ENCODE measurements around the gene SLCO4A1.
A peak's percentile ranks its signal among the peaks of the same experiment; 100 is the strongest.

The SLCO4A1 gene

DNA sequence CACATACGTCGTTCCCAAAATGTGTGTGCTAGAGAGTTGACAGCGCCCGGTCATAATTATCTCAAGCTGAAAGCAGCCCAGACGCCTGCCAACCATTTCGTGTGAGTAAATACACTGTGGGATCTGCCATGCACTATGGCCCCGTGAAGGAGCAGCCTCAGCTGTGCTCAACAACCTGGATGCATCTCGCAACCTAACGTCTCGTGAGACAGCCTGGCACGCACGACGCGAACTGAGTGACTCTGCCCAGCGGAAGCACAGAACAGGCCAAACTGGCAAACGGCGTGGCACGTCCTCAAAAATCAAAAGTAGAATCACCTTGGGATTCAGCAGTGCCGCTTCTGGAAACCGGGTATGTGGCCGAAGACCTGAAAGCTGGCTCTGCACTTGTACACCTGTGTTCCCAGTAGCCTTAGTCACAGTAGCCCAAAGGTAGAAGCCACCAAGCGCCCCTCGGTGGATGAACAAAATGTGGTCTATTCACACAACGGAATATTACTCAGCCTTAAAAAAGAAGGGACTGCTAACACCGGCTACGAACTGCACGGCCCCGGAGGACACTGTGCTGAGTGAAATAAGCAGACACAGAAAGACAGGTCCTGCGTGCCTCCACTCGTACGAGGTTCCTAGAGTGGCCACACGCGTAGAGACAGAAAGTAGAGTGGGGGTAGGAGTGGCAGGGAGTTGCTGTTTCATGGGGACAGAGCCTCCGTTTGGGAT lies 27.2 kb upstream of the SLCO4A1 start:
- H3K27ac ChIP-seq (ENCODE audit: low read depth, low read length), result no peak overlapping the region
- no peak overlapping the region for H3K4me3 ChIP-seq (ENCODE audit: low read depth in 1 of 5, low read length in 5 of 5)
- peaks cover 0 to 18% (median 6%) of the 10 kb centered on the region in 5 donors for H3K27me3 ChIP-seq (ENCODE audit: control insufficient read depth in 5 of 5, insufficient read depth in 4 of 5, low read length in 5 of 5)
- no peak overlapping the region for H3K9ac ChIP-seq (ENCODE audit: low read length in 5 of 5)
- peaks cover 0 to 29% (median 18%) of the 10 kb centered on the region in 5 donors for H3K4me1 ChIP-seq (ENCODE audit: control insufficient read depth in 5 of 5, insufficient read depth in 5 of 5, low read length in 5 of 5)
- H3K36me3 ChIP-seq (ENCODE audit: control insufficient read depth in 5 of 5, insufficient read depth in 5 of 5, low read length in 5 of 5), result no peaks in the 10 kb centered on the region
- H3K9me3 ChIP-seq (ENCODE audit: control insufficient read depth in 5 of 5, low read length in 5 of 5), result peaks cover 0 to 7% (median 6%) of the 10 kb centered on the region in 5 donors

DNA sequence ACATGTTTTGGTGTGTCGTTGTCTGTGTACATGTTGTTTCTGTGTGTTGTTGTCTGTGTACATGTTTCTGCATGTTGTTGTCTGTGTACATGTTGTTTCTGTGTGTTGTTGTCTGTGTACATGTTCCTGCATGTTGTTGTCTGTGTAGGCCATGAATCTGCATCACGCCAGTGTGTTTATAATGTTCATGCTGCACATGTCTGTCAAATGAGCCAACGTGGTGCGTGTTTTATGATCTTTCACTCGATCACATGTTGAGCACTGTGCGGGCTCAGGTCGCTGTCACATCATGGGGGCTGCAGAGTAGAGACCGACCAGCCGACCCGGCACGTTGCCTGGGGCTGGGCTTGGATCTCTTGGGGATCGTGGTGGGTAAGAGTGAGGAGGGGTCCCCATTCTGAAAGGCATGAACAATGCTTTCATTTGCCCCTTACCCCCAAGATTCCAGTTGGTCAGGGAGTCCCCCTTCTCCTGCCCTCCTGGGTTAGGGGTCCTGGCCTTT lies 26.5 kb upstream of the SLCO4A1 start:
- Histone ChIP-seq H3K4me1 (ENCODE audit: control insufficient read depth in 5 of 5, insufficient read depth in 5 of 5, low read length in 5 of 5) (peaks cover 0 to 29% (median 18%) of the 10 kb centered on the region in 5 donors), H3K9ac (ENCODE audit: low read length in 5 of 5) (no peak overlapping the region), H3K9me3 (ENCODE audit: control insufficient read depth in 5 of 5, low read length in 5 of 5) (peaks cover 0 to 6% (median 5%) of the 10 kb centered on the region in 5 donors), H3K36me3 (ENCODE audit: control insufficient read depth in 5 of 5, insufficient read depth in 5 of 5, low read length in 5 of 5) (no peaks in the 10 kb centered on the region), H3K27ac (ENCODE audit: low read depth, low read length) (no peak overlapping the region), H3K4me3 (ENCODE audit: low read depth in 1 of 5, low read length in 5 of 5) (no peak overlapping the region), H3K27me3 (ENCODE audit: control insufficient read depth in 5 of 5, insufficient read depth in 4 of 5, low read length in 5 of 5) (peaks cover 0 to 18% (median 4%) of the 10 kb centered on the region in 5 donors)

DNA sequence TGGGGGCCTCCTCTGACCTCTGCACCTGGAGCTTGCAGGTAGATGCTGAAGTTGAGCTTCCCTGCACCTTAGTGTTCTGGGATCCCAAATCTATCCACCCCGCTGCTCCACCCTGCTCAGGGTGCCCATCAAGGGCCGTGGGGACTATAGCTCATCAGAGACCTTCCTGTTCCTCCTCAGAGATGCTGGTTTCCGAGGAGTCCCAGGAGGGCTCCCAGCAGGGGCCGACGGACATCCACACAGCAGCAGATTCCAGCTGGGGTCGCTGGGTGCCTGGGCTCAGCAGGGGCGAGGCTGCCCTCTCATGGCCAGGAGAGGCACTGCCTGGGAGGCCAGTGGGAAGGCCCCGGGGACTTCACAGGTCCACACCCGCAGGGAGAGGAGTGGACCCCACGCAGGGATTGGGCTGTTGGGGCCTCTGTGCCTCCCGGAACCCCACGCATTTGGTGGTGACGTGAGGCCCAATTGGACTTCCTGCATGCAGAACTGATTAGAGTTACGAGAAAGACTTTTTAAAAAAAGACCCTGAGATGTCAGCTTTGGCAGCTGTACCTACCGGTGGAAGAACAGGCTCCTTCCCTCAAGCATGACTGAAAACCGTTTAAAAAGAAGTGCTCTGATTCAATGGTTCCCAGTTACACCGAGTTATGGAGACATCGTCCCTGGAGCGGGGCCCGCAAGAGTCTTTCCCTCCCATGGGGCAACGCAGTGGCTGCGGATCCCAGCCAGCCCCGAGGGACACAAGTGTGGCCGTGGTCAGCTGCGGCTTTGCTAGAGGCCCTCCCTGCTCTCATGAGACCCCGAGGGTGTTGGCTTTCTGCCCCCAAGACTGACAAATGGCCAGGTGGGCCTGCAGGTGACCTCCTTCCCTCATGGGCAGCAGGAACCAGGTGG lies 25.3 kb upstream of the SLCO4A1 start:
- no peaks in the 10 kb centered on the region for H3K36me3 ChIP-seq (ENCODE audit: control insufficient read depth in 5 of 5, insufficient read depth in 5 of 5, low read length in 5 of 5)
- H3K9me3 ChIP-seq (ENCODE audit: control insufficient read depth in 5 of 5, low read length in 5 of 5), result no peaks in the 10 kb centered on the region
- no peak overlapping the region for H3K4me3 ChIP-seq (ENCODE audit: low read depth in 1 of 5, low read length in 5 of 5)
- peaks cover 0 to 33% (median 18%) of the 10 kb centered on the region in 5 donors for H3K4me1 ChIP-seq (ENCODE audit: control insufficient read depth in 5 of 5, insufficient read depth in 5 of 5, low read length in 5 of 5)
- peak overlapping the region; percentile 77 for H3K27ac ChIP-seq (ENCODE audit: low read depth, low read length)
- peak overlapping the region in 4 of 5 donors; percentile 13 to 56 (median 36) for H3K9ac ChIP-seq (ENCODE audit: low read length in 5 of 5)
- H3K27me3 ChIP-seq (ENCODE audit: control insufficient read depth in 5 of 5, insufficient read depth in 4 of 5, low read length in 5 of 5), result peaks cover 0 to 17% (median 3%) of the 10 kb centered on the region in 5 donors

DNA sequence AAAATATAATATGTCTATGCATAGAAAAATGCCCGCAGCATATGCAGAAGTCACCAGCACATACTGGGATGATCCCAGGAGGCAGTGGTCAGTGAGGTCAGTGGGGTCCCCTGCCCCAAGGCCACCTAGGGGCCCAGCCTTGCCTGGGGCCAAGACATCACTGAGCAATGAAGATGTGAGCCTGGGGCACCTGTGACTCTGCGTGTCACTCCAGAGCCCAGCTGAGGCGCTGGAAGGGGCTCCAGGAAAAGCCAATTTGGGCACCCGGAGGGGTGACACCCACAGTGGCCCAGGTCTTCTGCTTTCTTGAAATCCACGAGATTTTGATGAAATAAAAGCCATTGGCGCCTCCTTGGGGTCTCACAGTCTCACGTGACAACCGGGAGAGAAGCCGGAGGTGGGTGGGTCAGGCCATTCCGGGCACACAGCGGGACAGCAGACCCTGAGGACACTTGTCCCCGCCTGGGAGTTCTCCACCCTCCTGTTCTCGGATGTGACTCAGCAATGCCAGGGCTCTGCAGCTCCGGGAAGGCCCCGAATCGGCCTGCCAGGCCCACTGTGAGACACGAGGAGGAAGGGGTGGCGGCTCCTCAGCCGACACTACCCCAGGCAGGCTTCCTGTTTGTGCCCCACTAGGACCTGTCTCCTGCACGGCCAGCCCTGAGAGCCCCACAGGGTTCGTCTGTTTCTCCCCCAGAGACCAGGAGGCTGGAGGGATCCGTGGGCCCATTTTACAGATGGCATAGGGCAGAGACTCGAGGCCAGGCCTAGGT lies 24.4 kb upstream of the SLCO4A1 start:
- no peaks in the 10 kb centered on the region for H3K9me3 ChIP-seq (ENCODE audit: control insufficient read depth in 5 of 5, low read length in 5 of 5)
- peak overlapping the region; percentile 77 for H3K27ac ChIP-seq (ENCODE audit: low read depth, low read length)
- H3K4me3 ChIP-seq (ENCODE audit: low read depth in 1 of 5, low read length in 5 of 5), result peak overlapping the region in 1 of 5 donors; percentile 31
- no peaks in the 10 kb centered on the region for H3K36me3 ChIP-seq (ENCODE audit: control insufficient read depth in 5 of 5, insufficient read depth in 5 of 5, low read length in 5 of 5)
- peak overlapping the region in 3 of 5 donors; percentile 13 to 56 (median 48) for H3K9ac ChIP-seq (ENCODE audit: low read length in 5 of 5)
- peaks cover 0 to 17% (median 3%) of the 10 kb centered on the region in 5 donors for H3K27me3 ChIP-seq (ENCODE audit: control insufficient read depth in 5 of 5, insufficient read depth in 4 of 5, low read length in 5 of 5)
- peaks cover under 1 to 40% (median 23%) of the 10 kb centered on the region in 5 donors for H3K4me1 ChIP-seq (ENCODE audit: control insufficient read depth in 5 of 5, insufficient read depth in 5 of 5, low read length in 5 of 5)

DNA sequence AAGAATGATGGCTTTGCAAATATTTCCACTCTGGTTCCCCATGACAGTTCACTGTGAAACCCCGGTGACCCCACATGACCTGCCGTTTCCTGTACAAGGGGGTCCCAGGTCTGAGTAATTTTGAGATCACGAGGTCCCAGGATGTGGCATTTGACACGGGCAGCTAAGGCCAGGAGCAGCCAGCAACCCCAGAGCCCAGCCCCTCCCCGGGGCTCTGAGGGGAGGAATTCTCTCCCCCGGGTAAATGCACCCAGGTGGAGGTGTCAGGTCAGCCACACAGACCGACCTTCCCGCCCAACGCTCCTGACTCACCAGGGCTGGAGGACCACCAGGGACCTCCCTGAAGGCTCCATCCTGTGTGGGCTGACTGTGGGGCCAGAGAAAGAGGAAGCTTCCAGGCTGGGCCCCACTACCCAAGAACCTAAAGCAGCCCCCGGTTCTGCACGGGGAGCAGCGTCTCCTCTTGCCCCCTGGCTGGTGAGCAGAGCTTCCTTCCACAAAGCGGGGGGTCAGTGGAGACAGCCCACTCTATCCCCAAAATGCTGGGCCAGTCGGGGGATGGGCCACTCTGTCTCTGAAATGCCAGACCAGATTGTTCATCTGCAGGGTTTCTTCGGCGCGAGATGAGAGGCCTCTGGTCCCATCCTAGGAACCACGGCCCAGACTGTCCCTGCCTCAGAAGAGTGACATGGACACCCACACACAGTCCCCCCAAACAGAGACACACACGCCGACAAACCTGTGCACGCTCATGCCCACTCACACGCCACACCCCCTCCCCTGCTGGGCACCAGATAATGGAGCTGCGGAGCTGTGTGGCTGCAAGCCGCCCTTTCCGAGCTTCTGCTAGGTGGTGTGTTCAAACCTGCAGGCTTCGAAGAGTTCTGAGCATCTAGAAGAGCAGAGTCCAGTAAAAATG lies 23.4 kb upstream of the SLCO4A1 start:
- H3K27ac ChIP-seq (ENCODE audit: low read depth, low read length), result peak overlapping the region; percentile 77
- H3K27me3 ChIP-seq (ENCODE audit: control insufficient read depth in 5 of 5, insufficient read depth in 4 of 5, low read length in 5 of 5), result peaks cover 0 to 17% (median 3%) of the 10 kb centered on the region in 5 donors
- no peak overlapping the region for H3K4me3 ChIP-seq (ENCODE audit: low read depth in 1 of 5, low read length in 5 of 5)
- no peaks in the 10 kb centered on the region for H3K9me3 ChIP-seq (ENCODE audit: control insufficient read depth in 5 of 5, low read length in 5 of 5)
- peaks cover 7 to 49% (median 33%) of the 10 kb centered on the region in 5 donors for H3K4me1 ChIP-seq (ENCODE audit: control insufficient read depth in 5 of 5, insufficient read depth in 5 of 5, low read length in 5 of 5)
- no peaks in the 10 kb centered on the region for H3K36me3 ChIP-seq (ENCODE audit: control insufficient read depth in 5 of 5, insufficient read depth in 5 of 5, low read length in 5 of 5)
- peak overlapping the region in 2 of 5 donors; percentile 5 to 23 for H3K9ac ChIP-seq (ENCODE audit: low read length in 5 of 5)

DNA sequence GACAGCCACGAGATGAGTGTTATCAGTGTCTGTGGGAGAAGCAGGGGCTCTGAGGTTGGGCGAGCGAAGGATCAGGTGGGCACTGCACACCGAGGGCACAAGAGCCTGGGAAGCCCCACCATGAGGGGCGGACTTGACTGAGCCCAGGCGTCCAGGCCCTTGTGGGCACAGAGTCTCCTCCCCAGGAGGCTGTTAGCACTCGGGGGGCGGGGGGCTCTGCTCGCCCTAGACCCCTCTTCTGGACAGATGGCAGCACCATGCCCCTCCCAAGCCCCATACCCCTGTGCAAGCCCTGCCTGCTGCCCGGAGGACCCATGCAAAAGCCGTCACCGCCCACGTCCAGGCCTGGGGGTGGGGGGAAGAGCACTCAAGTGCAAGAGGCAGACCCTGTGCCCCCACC lies 21.7 kb upstream of the SLCO4A1 start:
- H3K4me3 ChIP-seq (ENCODE audit: low read depth in 1 of 5, low read length in 5 of 5), result no peak overlapping the region
- no peaks in the 10 kb centered on the region for H3K9me3 ChIP-seq (ENCODE audit: control insufficient read depth in 5 of 5, low read length in 5 of 5)
- no peak overlapping the region for H3K27ac ChIP-seq (ENCODE audit: low read depth, low read length)
- H3K4me1 ChIP-seq (ENCODE audit: control insufficient read depth in 5 of 5, insufficient read depth in 5 of 5, low read length in 5 of 5), result peaks cover 9 to 66% (median 47%) of the 10 kb centered on the region in 5 donors
- no peaks in the 10 kb centered on the region for H3K36me3 ChIP-seq (ENCODE audit: control insufficient read depth in 5 of 5, insufficient read depth in 5 of 5, low read length in 5 of 5)
- peaks cover 0 to 16% (median 3%) of the 10 kb centered on the region in 5 donors for H3K27me3 ChIP-seq (ENCODE audit: control insufficient read depth in 5 of 5, insufficient read depth in 4 of 5, low read length in 5 of 5)
- H3K9ac ChIP-seq (ENCODE audit: low read length in 5 of 5), result no peak overlapping the region

DNA sequence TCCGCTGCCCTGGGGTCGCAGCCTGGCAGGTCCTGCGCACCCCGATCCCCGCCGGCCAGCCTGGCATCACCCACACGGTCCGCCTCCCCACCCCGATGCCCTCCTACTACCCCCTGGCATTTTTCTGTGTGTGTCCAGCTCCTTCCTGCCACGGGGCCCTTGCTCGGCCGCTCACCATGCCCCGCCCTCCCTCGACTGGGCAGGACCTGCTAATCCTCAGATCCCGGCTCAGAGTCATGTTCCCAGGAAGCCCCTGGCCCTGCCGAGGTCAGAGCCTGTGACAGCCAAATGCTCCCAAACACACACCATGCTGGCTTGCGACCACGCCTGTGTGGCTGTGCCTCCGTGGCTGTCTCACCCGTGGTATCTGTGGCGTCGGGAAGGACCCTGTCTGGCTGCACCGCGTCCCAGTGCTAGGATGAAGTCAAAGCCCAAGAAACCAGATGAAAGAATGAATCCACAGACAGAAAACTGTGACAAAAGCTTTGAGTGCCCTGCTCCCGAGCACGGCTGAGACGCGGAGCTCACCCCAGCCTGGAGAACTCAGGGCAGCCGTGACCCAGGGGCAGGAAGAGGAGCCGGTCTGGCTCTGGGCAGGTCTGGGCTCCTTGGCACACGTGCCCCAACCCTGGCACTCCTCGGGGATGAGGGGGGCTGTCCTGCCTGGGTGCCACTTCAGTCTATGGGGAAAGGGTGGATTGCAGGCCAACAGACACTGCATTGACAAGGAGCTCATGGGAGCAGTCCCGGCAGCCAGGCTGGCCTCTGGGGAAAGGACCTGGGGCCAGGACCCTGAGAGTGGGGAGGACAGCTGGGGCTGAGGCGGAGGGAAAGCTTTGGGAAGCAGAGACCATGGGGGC lies 20.8 kb upstream of the SLCO4A1 start:
- Histone ChIP-seq H3K4me1 (ENCODE audit: control insufficient read depth in 5 of 5, insufficient read depth in 5 of 5, low read length in 5 of 5) (peaks cover 9 to 73% (median 47%) of the 10 kb centered on the region in 5 donors), H3K9me3 (ENCODE audit: control insufficient read depth in 5 of 5, low read length in 5 of 5) (no peaks in the 10 kb centered on the region), H3K4me3 (ENCODE audit: low read depth in 1 of 5, low read length in 5 of 5) (no peak overlapping the region), H3K36me3 (ENCODE audit: control insufficient read depth in 5 of 5, insufficient read depth in 5 of 5, low read length in 5 of 5) (no peaks in the 10 kb centered on the region), H3K27me3 (ENCODE audit: control insufficient read depth in 5 of 5, insufficient read depth in 4 of 5, low read length in 5 of 5) (peaks cover 0 to 13% (median 3%) of the 10 kb centered on the region in 5 donors), H3K27ac (ENCODE audit: low read depth, low read length) (peak overlapping the region; percentile 87), H3K9ac (ENCODE audit: low read length in 5 of 5) (no peak overlapping the region)

DNA sequence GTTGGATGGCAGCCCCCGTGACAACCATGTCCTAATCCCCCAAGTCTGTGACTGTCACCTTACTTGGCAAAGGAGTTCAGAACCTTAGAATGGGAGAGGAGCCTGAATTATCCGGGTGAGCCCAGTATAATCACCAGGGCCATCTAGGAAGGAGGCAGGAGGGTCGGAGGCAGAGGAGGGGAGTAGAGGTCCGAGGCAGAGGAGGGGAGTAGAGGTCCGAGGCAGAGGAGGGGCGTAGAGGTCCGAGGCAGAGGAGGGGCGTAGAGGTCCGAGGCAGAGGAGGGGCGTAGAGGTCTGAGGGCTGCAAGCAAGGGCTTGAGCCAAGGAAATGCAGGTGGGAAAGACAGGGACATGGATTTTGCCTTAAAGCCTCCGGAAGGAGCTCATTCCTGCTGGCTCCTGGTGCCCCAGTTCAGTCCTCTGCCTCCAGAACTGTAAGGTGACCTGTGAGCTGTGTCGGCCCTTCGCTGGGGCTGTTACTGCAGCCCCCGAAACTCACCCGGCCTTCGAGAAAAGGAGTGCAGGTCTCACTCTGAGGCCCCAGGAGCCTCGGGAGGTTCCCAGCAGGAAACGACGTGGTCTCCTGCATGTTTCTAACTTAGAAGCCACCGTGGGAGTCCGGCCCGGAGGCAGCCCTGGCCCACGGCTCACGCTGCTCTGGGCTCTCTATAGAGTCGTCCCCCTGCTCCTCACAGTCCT lies 20.0 kb upstream of the SLCO4A1 start:
- peak overlapping the region in 2 of 5 donors; percentile 69 to 80 for H3K9ac ChIP-seq (ENCODE audit: low read length in 5 of 5)
- H3K27me3 ChIP-seq (ENCODE audit: control insufficient read depth in 5 of 5, insufficient read depth in 4 of 5, low read length in 5 of 5), result peaks cover 0 to 13% (median 3%) of the 10 kb centered on the region in 5 donors
- no peaks in the 10 kb centered on the region for H3K9me3 ChIP-seq (ENCODE audit: control insufficient read depth in 5 of 5, low read length in 5 of 5)
- H3K4me3 ChIP-seq (ENCODE audit: low read depth in 1 of 5, low read length in 5 of 5), result no peak overlapping the region
- H3K27ac ChIP-seq (ENCODE audit: low read depth, low read length), result peak overlapping the region; percentile 87
- no peaks in the 10 kb centered on the region for H3K36me3 ChIP-seq (ENCODE audit: control insufficient read depth in 5 of 5, insufficient read depth in 5 of 5, low read length in 5 of 5)
- H3K4me1 ChIP-seq (ENCODE audit: control insufficient read depth in 5 of 5, insufficient read depth in 5 of 5, low read length in 5 of 5), result peaks cover 9 to 64% (median 42%) of the 10 kb centered on the region in 5 donors

Measured in subcutaneous abdominal adipose tissue (tissue), 5 donors.